ENCODE measurements around the gene MON1A.

The MON1A gene

DNA sequence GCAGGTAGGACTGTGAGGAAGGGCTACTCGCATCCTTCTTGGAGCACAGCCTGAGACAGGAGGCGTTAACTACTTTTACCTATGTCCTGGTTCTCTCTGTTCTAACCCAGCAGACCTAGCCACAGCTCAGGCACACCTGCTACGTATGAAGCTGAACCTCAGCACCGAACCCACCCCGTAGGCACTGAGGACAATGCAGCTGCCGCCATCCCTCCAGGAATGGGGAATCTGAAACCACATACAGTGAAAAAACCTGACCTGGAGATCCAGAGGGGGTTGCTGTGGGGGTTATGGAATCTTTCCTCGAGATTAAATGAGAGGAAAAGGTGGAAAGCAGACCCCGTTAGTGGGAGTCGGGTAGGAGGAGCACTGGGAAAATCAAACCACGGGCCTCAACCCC is 40.3 kb downstream of the MON1A start:
- DNase-seq (ENCODE audit: low spot score), result no peak

DNA sequence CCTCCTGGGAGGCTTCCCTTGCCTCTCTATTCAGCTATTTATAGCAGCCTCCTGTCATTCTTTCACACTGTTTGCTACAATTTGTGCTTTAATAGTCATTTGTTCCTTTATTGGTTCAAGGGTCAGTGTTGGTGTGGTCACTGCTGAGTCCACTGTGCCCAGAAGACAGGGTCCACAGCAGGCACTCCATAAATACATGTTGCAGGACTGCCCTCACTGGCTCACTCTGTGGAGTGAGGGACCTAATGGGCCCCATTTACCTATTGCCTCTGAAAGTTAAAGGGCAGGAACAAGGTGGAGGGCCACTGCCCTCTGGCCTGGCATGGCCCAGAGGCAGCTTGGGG is 42.7 kb downstream of the MON1A start:
- DNase-seq (ENCODE audit: low spot score), result no peak

- DNase-seq (ENCODE audit: low spot score), result no peak
These were observed 45.6 kb downstream of the MON1A start for GRCh38 chr3:49883998-49884397.

- DNase-seq (ENCODE audit: low spot score), result no peak
These were observed 47.4 kb downstream of the MON1A start for GRCh38 chr3:49882166-49882565.

DNA sequence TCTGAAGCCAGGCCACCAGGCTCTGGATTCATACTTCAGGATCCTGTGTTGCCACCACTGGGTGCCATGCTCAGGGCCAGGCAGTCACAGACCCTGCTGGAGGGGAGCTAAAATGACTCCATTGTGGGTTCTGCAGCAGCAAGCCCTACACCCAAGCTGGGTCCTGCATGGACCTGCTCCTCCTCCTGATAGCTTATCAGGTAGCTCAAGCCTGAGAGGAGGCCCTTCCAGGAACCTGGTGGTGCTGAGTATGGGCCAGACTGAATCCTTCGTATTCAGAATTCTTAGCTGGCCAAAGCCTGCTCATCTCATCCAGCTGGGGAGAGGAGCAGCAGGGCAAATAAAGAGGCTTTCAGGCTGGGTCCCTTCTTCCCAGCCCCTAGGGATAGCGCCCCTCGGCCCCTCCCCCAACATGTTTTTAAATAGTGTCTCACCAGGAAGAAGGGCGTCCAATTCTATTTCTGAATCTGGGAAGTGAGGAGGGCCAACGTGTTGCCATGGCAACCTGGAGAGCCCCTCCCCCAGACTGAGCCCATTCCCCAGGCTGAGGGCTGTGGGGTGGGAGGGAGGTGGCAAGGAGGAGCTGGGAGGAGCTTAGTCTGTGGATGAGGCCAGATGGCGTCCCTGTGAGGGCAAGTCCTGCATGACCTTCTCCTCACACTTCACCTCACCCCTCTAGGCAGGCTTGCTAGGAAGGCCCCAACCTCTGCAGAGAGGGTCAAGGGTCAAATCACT is 48.9 kb downstream of the MON1A start:
- DNase-seq (ENCODE audit: low spot score), result peak; percentile 89

DNA sequence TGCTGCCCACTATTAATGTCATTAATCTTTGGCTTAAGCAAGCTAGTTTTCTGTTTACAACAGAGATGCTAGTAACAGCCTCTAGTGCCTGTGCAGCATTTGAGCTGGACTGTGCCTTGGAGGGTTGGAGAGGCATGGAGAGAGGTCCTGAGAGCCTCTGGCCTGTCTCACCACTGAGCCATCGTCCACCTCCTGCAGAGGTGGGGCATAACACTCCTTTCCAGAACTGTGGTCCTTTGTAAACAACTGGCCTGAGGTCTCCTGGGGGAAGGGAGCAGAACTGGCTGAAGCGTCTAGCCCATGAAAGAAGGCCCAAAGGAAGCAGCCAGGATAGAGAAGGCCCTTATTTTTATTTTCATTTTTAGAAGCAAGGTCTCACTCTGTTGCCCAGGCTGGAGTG is 49.9 kb downstream of the MON1A start:
- no peak for DNase-seq (ENCODE audit: low spot score)

- no peak for DNase-seq (ENCODE audit: low spot score)
These were observed 50.9 kb downstream of the MON1A start for GRCh38 chr3:49878686-49879085.

- no peak for DNase-seq (ENCODE audit: low spot score)
These were observed 51.9 kb downstream of the MON1A start for GRCh38 chr3:49877716-49878115.

DNA sequence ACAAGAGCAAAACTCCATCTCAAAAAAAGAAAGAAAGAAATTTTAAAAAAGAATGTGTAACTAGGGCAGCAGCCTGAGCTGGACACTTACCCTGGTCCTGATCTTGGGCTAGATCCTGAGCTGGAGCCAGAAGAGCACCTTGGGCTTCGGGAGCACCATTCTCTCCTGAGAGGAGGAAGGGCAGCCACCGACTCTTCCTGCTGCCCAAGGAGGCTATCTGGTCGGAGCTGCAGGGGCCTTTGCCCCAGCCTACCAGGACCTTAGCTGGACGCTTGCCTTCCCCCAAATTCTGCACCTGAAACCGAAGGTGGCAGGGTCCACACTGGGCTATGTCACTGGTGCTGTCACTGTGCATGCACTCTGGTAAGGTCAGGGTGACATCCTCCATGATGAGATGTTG is 53.0 kb downstream of the MON1A start:
- no peak for DNase-seq (ENCODE audit: low spot score)

DNA sequence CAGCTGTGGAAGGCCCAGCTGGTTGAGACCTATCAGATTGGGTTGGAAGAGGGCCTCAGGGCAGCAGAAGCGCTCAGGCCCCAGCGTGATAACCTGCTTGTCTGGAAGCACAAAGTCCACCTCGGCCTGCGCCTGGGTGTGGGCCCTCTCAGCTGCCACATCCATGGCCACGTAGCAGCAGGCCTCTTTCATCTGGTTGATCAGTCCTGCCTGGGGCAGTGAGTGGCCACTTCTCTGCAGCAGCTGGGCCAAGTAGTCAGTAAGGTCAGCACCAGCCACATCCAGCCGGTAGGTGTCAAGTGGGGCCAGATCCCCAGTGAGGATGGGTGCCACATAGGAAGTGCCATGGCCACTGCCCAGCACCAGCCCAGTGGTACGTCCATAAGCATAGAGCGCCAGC is 56.0 kb downstream of the MON1A start:
- no peak for DNase-seq (ENCODE audit: low spot score)

DNA sequence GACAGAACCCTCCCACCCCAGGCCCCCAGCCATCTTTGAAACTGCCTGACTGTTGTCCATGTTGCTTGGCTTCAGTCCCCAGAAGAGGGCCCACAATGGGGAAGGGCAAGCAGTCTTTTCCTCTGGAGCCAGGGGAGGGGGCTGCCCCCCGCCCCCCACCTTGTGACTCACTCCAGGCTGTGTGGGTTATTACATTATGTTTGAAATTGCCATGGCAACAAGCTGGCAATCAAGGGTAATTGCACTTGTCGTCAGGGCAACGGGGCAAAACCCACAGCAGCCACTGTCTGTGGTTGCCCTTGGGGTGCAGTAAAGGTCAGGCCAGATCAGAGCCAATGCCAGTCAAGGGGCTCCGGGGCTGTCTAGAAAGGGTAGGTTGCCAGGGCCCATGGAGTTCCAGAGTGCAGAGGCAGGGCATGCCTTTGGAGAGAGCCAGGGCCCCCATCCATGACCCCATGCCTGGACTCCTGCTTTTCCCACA is 56.8 kb downstream of the MON1A start:
- DNase-seq (ENCODE audit: low spot score), result no peak

DNA sequence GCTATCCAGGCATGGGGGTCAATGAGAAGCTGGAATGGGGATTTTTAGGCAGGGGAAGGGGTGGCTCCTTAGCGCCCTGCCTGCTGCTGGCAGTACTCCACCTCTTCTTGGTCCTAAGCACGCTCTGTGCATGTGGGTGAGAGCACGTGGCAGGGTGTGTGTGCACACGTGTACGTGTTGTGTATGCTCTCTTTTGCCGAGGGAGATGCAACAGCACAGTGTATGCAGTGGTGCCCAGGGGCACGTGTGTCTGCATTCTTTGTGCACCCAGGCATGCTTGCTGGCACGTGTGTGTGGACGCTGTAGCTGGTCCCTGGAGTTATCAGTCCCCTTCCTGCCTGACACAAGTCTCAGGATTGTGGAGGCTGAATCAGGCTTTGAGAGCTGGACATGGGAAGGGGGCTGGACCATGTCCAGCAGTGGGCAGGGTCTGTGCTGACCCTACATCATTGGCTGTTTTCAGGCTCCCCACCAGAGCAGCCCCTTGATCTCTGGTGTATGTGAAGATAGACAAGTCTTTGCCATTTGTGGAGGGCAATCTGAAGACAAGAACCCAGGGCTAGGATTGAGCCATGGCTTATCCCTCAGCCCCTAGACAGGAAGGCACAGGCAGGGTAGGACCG is 58.0 kb downstream of the MON1A start:
- no peak for DNase-seq (ENCODE audit: low spot score)

GRCh38 chr3:49869525-49870126 is 60.0 kb downstream of the MON1A start, which contains the start of gene CAMKV:
Gene CAMKV (minus strand): TSS chr3:49869906. CDS start chr3:49862388, 7,518 bp downstream.
- DNase-seq (ENCODE audit: low spot score), result peak; percentile 74

GRCh38 chr3:49868862-49869466 is 60.6 kb downstream of the MON1A start:
- DNase-seq (ENCODE audit: low spot score), result no peak

GRCh38 chr3:49867871-49868321 is 61.7 kb downstream of the MON1A start:
- DNase-seq (ENCODE audit: low spot score), result peak; percentile 77

DNA sequence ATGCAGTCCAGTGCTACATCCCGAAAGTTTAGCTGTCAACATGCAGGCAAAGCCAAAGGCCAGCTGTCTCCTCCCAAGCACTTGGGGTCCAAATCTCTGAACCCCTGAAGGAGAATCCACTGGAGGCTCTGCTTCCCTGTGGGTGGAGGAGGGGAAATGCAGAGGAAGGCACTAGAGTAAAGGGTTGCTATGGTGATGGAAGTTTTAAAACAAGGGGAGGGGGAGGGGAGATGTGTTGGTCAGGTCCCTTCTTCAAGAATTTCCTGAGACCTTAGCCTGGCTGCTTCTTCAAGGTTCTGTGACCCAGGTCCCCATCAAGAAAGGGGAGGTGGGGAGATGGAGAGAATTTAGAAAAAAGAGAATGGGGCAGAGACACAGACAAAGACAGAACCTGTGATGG is 62.2 kb downstream of the MON1A start:
- DNase-seq (ENCODE audit: low spot score), result no peak

DNA sequence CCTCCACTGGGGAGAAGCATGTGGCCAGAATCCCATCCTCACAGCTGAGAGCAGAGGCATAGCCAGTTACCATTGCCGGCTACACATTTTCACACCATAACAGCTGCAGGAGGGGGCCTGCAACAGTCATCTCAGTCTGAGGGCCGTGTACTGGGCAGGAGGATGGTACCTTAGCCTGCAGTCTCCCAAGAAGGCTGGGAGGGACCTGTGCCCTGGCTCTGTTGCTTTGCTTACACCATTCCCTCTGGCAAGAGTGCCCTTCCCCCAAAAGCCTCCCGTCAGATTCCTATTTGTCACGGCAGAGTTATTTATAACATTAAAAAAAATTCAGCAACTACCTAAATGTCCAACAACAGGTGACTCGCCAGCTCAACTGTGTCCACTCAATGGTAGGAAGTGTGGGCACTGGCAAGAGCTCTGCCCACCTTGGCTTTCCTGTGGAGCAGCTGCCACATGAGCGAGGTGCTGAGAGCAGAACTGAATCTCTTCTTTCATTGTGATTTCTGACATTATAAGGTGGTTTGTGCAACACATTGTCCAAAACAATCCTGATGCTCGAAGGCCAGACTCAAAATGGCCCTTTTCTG is 64.3 kb downstream of the MON1A start:
- no peak for DNase-seq (ENCODE audit: low spot score)

DNA sequence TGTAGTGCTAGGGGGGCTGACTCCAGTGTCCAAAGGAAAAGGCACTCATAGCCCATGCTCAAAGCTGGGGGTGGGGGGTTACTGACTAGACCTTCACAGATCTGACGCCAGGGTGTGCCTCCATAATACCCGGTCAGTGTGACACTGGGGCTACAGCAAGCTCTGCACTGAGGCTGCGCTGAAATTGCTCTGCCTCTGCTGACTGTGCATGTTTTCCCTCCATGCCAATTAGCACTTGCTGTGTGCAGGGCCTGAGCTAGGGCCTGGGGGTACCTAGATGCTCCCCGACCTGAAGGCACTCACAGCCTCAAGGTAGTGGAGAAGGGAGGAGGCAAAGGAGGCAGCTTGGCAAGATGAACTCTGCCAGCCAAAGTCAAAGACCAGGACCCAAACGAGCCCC is 65.1 kb downstream of the MON1A start:
- DNase-seq (ENCODE audit: low spot score), result no peak

- DNase-seq (ENCODE audit: low spot score), result no peak
These were observed 69.9 kb downstream of the MON1A start for GRCh38 chr3:49859576-49860305.
